ENCODE results near the gene TCF25. TPM values are rescaled to one million over a fixed set of nuclear protein-coding genes. Genes with fewer than 3 reads are reported as not detected.
A peak's percentile ranks its signal among the peaks of the same experiment; 100 is the strongest.

The TCF25 gene
- total and polyA plus RNA-seq, 4 donors: 47.6 to 273 (median 216) TPM

DNA sequence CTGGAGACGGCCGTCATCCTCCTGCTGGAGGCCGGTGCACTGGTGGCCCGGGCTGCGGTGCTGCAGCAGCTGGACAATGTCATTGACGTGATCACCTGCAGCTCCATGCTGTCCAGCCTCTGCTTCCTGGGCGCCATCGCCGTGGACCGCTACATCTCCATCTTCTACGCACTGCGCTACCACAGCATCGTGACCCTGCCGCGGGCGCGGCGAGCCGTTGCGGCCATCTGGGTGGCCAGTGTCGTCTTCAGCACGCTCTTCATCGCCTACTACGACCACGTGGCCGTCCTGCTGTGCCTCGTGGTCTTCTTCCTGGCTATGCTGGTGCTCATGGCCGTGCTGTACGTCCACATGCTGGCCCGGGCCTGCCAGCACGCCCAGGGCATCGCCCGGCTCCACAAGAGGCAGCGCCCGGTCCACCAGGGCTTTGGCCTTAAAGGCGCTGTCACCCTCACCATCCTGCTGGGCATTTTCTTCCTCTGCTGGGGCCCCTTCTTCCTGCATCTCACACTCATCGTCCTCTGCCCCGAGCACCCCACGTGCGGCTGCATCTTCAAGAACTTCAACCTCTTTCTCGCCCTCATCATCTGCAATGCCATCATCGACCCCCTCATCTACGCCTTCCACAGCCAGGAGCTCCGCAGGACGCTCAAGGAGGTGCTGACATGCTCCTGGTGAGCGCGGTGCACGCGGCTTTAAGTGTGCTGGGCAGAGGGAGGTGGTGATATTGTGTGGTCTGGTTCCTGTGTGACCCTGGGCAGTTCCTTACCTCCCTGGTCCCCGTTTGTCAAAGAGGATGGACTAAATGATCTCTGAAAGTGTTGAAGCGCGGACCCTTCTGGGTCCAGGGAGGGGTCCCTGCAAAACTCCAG is 46.4 kb downstream of the TCF25 start:
- no peaks in the 10 kb centered on the region for H3K4me1 ChIP-seq (ENCODE audit: control insufficient read depth in 1 of 2, insufficient read depth in 2 of 2, low read length in 2 of 2)
- DNase-seq: no peak

GRCh38 chr16:89920723-89921122 is 47.3 kb downstream of the TCF25 start:
- Histone ChIP-seq H3K27me3 (ENCODE audit: control insufficient read depth in 1 of 2, insufficient read depth in 2 of 2, low read length in 1 of 2) (peaks cover 0 to 2% of the 10 kb centered on the region in 2 donors), H3K36me3 (ENCODE audit: control insufficient read depth in 1 of 2, insufficient read depth in 2 of 2, low read length in 1 of 2) (no peaks in the 10 kb centered on the region), H3K27ac (ENCODE audit: low read depth in 1 of 2, low read length in 2 of 2) (no peak overlapping the region), H3K4me3 (ENCODE audit: low read length in 2 of 2) (no peak overlapping the region), H3K9me3 (ENCODE audit: control insufficient read depth, low read length) (no peaks in the 10 kb centered on the region), H3K4me1 (ENCODE audit: control insufficient read depth in 1 of 2, insufficient read depth in 2 of 2, low read length in 2 of 2) (no peaks in the 10 kb centered on the region)
- WGBS, 2 donors: 38 to 51% methylated on average over 6 of the region's 6 CpGs
- intact Hi-C loops (cut with DNase I): loop anchor here in 1 of 2 donors (10.0 kb wide), 1 partner anchor 104 kb away; no protein-coding TSS in a partner anchor
- DNase-seq (peak in 1 of 2 donors; percentile 53), ATAC-seq (ENCODE audit: low FRiP score) (no peak)

More for the DNA sequence above, 46.4 kb downstream of the TCF25 start:
- WGBS, 2 donors: 90 to 93% methylated on average over 52 of the region's 52 CpGs
- Histone ChIP-seq H3K4me3 (ENCODE audit: low read length in 2 of 2) (no peak overlapping the region), H3K9me3 (ENCODE audit: control insufficient read depth, low read length) (no peaks in the 10 kb centered on the region), H3K27ac (ENCODE audit: low read depth in 1 of 2, low read length in 2 of 2) (no peak overlapping the region), H3K27me3 (ENCODE audit: control insufficient read depth in 1 of 2, insufficient read depth in 2 of 2, low read length in 1 of 2) (peaks cover 0 to 2% of the 10 kb centered on the region in 2 donors), H3K36me3 (ENCODE audit: control insufficient read depth in 1 of 2, insufficient read depth in 2 of 2, low read length in 1 of 2) (no peaks in the 10 kb centered on the region)
- ATAC-seq (ENCODE audit: low FRiP score): no peak
- intact Hi-C loops (cut with DNase I): loop anchor here in 1 of 2 donors (10.0 kb wide), 1 partner anchor 105 kb away; no protein-coding TSS in a partner anchor

DNA sequence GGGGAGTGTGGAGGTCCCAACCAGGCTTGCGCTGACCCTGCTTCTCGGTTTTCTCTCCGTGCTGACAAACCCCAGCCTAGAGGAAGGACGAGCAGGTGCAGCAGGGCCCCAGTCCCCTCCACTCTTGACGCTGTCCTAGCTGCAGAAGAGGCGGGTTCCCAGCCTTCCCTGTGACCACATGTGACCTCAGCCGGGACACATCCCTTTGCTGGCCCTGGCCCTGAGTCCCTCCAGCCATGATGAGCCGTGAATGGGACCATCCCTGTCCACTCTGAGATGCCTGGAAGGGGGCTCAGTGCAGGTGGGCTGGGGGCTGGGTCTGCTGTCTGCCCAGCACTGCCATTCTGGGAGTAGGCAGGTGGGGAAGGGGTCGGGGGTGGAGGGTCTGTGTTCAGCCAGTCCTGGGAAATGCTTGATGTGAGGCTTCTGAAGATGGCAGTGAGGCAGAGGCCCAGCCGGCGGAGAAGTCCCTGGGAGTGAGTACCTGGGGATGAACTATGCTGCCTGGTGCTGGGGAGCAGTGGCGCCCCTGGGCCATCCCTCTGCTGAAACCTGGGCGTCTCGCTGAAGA is 47.8 kb downstream of the TCF25 start:
- no peaks in the 10 kb centered on the region for H3K36me3 ChIP-seq (ENCODE audit: control insufficient read depth in 1 of 2, insufficient read depth in 2 of 2, low read length in 1 of 2)
- no peaks in the 10 kb centered on the region for H3K9me3 ChIP-seq (ENCODE audit: control insufficient read depth, low read length)
- 51 to 59% methylated on average over 13 to 14 of the region's 14 CpGs for WGBS, 2 donors
- intact Hi-C loops (cut with DNase I): loop anchor here in 1 of 2 donors (10.0 kb wide), 1 partner anchor 104 kb away; no protein-coding TSS in a partner anchor
- peak in 1 of 2 donors; percentile 64 for DNase-seq
- H3K4me3 ChIP-seq (ENCODE audit: low read length in 2 of 2): no peak overlapping the region
- no peak overlapping the region for H3K27ac ChIP-seq (ENCODE audit: low read depth in 1 of 2, low read length in 2 of 2)
- no peak for ATAC-seq (ENCODE audit: low FRiP score)
- H3K27me3 ChIP-seq (ENCODE audit: control insufficient read depth in 1 of 2, insufficient read depth in 2 of 2, low read length in 1 of 2): peaks cover 0 to 2% of the 10 kb centered on the region in 2 donors
- no peaks in the 10 kb centered on the region for H3K4me1 ChIP-seq (ENCODE audit: control insufficient read depth in 1 of 2, insufficient read depth in 2 of 2, low read length in 2 of 2)

- H3K9me3 ChIP-seq (ENCODE audit: control insufficient read depth, low read length): no peaks in the 10 kb centered on the region
- H3K4me1 ChIP-seq (ENCODE audit: control insufficient read depth in 1 of 2, insufficient read depth in 2 of 2, low read length in 2 of 2): no peaks in the 10 kb centered on the region
- peaks cover 0 to 2% of the 10 kb centered on the region in 2 donors for H3K27me3 ChIP-seq (ENCODE audit: control insufficient read depth in 1 of 2, insufficient read depth in 2 of 2, low read length in 1 of 2)
- DNase-seq (peak; percentile 96), ATAC-seq (ENCODE audit: low FRiP score) (peak; percentile 78)
- WGBS, 2 donors: 2 to 4% methylated on average over 22 of the region's 22 CpGs
- intact Hi-C loops (cut with DNase I): loop anchor here in 1 of 2 donors (10.0 kb wide), 1 partner anchor 103 kb away; no protein-coding TSS in a partner anchor
- H3K4me3 ChIP-seq (ENCODE audit: low read length in 2 of 2): peak overlapping the region in 1 of 2 donors; percentile 23
- no peak overlapping the region for H3K27ac ChIP-seq (ENCODE audit: low read depth in 1 of 2, low read length in 2 of 2)
- H3K36me3 ChIP-seq (ENCODE audit: control insufficient read depth in 1 of 2, insufficient read depth in 2 of 2, low read length in 1 of 2): no peaks in the 10 kb centered on the region
Measured at GRCh38 chr16:89921702-89922476, 48.5 kb downstream of the TCF25 start.

- intact Hi-C loops (cut with DNase I): loop anchor here in 1 of 2 donors (10.0 kb wide), 1 partner anchor 102 kb away; no protein-coding TSS in a partner anchor
- ATAC-seq (ENCODE audit: low FRiP score): peak; percentile 46
- Histone ChIP-seq H3K4me3 (ENCODE audit: low read length in 2 of 2) (peak overlapping the region; percentile 23 to 45), H3K4me1 (ENCODE audit: control insufficient read depth in 1 of 2, insufficient read depth in 2 of 2, low read length in 2 of 2) (no peaks in the 10 kb centered on the region), H3K27ac (ENCODE audit: low read depth in 1 of 2, low read length in 2 of 2) (no peak overlapping the region), H3K27me3 (ENCODE audit: control insufficient read depth in 1 of 2, insufficient read depth in 2 of 2, low read length in 1 of 2) (peaks cover 0 to 2% of the 10 kb centered on the region in 2 donors), H3K36me3 (ENCODE audit: control insufficient read depth in 1 of 2, insufficient read depth in 2 of 2, low read length in 1 of 2) (no peaks in the 10 kb centered on the region), H3K9me3 (ENCODE audit: control insufficient read depth, low read length) (no peaks in the 10 kb centered on the region)
- WGBS, 2 donors: 0 to 1% methylated on average over 30 to 31 of the region's 31 CpGs
- peak; percentile 95 to 96 for DNase-seq
Measured at GRCh38 chr16:89922477-89922883, 49.1 kb downstream of the TCF25 start.

GRCh38 chr16:89922884-89923639 is 49.7 kb downstream of the TCF25 start, which contains the start of gene TUBB3:
Gene TUBB3 (plus strand): TSS chr16:89923342. CDS start chr16:89923402, 60 bp downstream.
- Histone ChIP-seq H3K4me1 (ENCODE audit: control insufficient read depth in 1 of 2, insufficient read depth in 2 of 2, low read length in 2 of 2) (no peaks in the 10 kb centered on the region), H3K27me3 (ENCODE audit: control insufficient read depth in 1 of 2, insufficient read depth in 2 of 2, low read length in 1 of 2) (peaks cover 0 to 2% of the 10 kb centered on the region in 2 donors), H3K4me3 (ENCODE audit: low read length in 2 of 2) (peak within 1 kb of the TSS; percentile 23 to 45), H3K9me3 (ENCODE audit: control insufficient read depth, low read length) (no peaks in the 10 kb centered on the region), H3K27ac (ENCODE audit: low read depth in 1 of 2, low read length in 2 of 2) (no peak within 1 kb of the TSS), H3K36me3 (ENCODE audit: control insufficient read depth in 1 of 2, insufficient read depth in 2 of 2, low read length in 1 of 2) (no peaks in the 10 kb centered on the region)
- peak; percentile 40 for ATAC-seq (ENCODE audit: low FRiP score)
- intact Hi-C loops (cut with DNase I): loop anchor here in 1 of 2 donors (10.0 kb wide), 1 partner anchor 102 kb away; no protein-coding TSS in a partner anchor
- DNase-seq: peak; percentile 85 to 90
- WGBS, 2 donors: 1 to 2% methylated on average over 40 to 88 of the region's 88 CpGs

- DNase-seq: peak; percentile 54 to 75
Measured at GRCh38 chr16:89923640-89924296, 50.4 kb downstream of the TCF25 start.

More at GRCh38 chr16:89923640-89924296, 50.4 kb downstream of the TCF25 start:
- no peak for ATAC-seq (ENCODE audit: low FRiP score)
- H3K4me1 ChIP-seq (ENCODE audit: control insufficient read depth in 1 of 2, insufficient read depth in 2 of 2, low read length in 2 of 2): no peaks in the 10 kb centered on the region
- H3K9me3 ChIP-seq (ENCODE audit: control insufficient read depth, low read length): no peaks in the 10 kb centered on the region
- peak overlapping the region in 1 of 2 donors; percentile 23 for H3K4me3 ChIP-seq (ENCODE audit: low read length in 2 of 2)
- intact Hi-C loops (cut with DNase I): loop anchor here in 1 of 2 donors (10.0 kb wide), 1 partner anchor 101 kb away; no protein-coding TSS in a partner anchor
- H3K27ac ChIP-seq (ENCODE audit: low read depth in 1 of 2, low read length in 2 of 2): no peak overlapping the region
- peaks cover 0 to 2% of the 10 kb centered on the region in 2 donors for H3K27me3 ChIP-seq (ENCODE audit: control insufficient read depth in 1 of 2, insufficient read depth in 2 of 2, low read length in 1 of 2)
- no peaks in the 10 kb centered on the region for H3K36me3 ChIP-seq (ENCODE audit: control insufficient read depth in 1 of 2, insufficient read depth in 2 of 2, low read length in 1 of 2)
- 3% methylated on average over 31 to 41 of the region's 41 CpGs for WGBS, 2 donors
